ENCODE data around the gene PPP6R2.

PPP6R2 gene

GRCh38 chr22:50414476-50415248 is 71.5 kb downstream of the PPP6R2 start:
- TF ChIP-seq CTCF (IDR thresholded peaks at IDR 0.05), result no peak
- no peak overlapping the region for H3K27ac ChIP-seq
- no peak for DNase-seq (ENCODE audit: low spot score)
- H3K4me3 ChIP-seq, result no peak overlapping the region

GRCh38 chr22:50415426-50415825 is 72.3 kb downstream of the PPP6R2 start:
- no peak for DNase-seq (ENCODE audit: low spot score)
- Histone ChIP-seq H3K4me3 (no peak overlapping the region), H3K27ac (no peak overlapping the region)
- no peak for TF ChIP-seq CTCF (IDR thresholded peaks at IDR 0.05)

- Histone ChIP-seq H3K4me3 (no peak overlapping the region), H3K27ac (no peak overlapping the region)
- no peak for TF ChIP-seq CTCF (IDR thresholded peaks at IDR 0.05)
- DNase-seq (ENCODE audit: low spot score), result no peak
Measured at GRCh38 chr22:50416996-50417395, 73.9 kb downstream of the PPP6R2 start.

GRCh38 chr22:50417411-50418210 is 74.5 kb downstream of the PPP6R2 start:
- no peak overlapping the region for H3K27ac ChIP-seq
- TF ChIP-seq CTCF (IDR thresholded peaks at IDR 0.05), result no peak
- no peak overlapping the region for H3K4me3 ChIP-seq
- DNase-seq (ENCODE audit: low spot score), result no peak

- Histone ChIP-seq H3K4me3 (no peak overlapping the region), H3K27ac (no peak overlapping the region)
- TF ChIP-seq CTCF (IDR thresholded peaks at IDR 0.05), result no peak
- DNase-seq (ENCODE audit: low spot score), result no peak
Measured at GRCh38 chr22:50418624-50419023, 75.5 kb downstream of the PPP6R2 start.

GRCh38 chr22:50419116-50419515 is 76.0 kb downstream of the PPP6R2 start:
- no peak overlapping the region for H3K27ac ChIP-seq
- TF ChIP-seq CTCF (IDR thresholded peaks at IDR 0.05), result no peak
- no peak overlapping the region for H3K4me3 ChIP-seq
- DNase-seq (ENCODE audit: low spot score), result no peak

Data from coronary artery (tissue), 2 donors.